T-helper 1 cell (primary cell): ENCODE data around the gene PCDH8.

Source experiments
- DNase-seq, 5 donors: peaks; one replicate each; pipeline ENCODE4 v3.0.0-alpha.2; 2012 to 2020
- total RNA-seq, 4 donors: gene quantifications; one replicate each; lab custom pipeline; 2026; lab: John Stamatoyannopoulos, UW

PCDH8 gene
- total RNA-seq: 0 reads per million in 4 donors

- DNase-seq: peak in 1 of 5 donors; percentile 21
Measured at GRCh38 chr13:52848455-52849195, at the start of gene PCDH8. PCDH8 (minus strand) TSS chr13:52848640; CDS start chr13:52848436, 204 bp downstream.

GRCh38 chr13:52896827-52897659, 48.6 kb upstream of the PCDH8 start:
- DNase-seq: no peak

GRCh38 chr13:52894413-52894812, 46.0 kb upstream of the PCDH8 start:
- no peak for DNase-seq

- no peak for DNase-seq
Measured at GRCh38 chr13:52892925-52893324, 44.5 kb upstream of the PCDH8 start.

GRCh38 chr13:52891706-52892105, 43.3 kb upstream of the PCDH8 start:
- DNase-seq: no peak

GRCh38 chr13:52887165-52887564, 38.7 kb upstream of the PCDH8 start:
- DNase-seq: no peak

GRCh38 chr13:52885141-52885540, 36.7 kb upstream of the PCDH8 start:
- no peak for DNase-seq

GRCh38 chr13:52884429-52885010, 36.1 kb upstream of the PCDH8 start:
- DNase-seq: no peak

- DNase-seq: no peak
Measured at GRCh38 chr13:52882785-52883184, 34.3 kb upstream of the PCDH8 start.

GRCh38 chr13:52879950-52880741, 31.7 kb upstream of the PCDH8 start:
- DNase-seq: no peak

GRCh38 chr13:52878831-52879230, 30.4 kb upstream of the PCDH8 start:
- DNase-seq: no peak

GRCh38 chr13:52870143-52870542, 21.7 kb upstream of the PCDH8 start:
- DNase-seq: no peak

GRCh38 chr13:52869621-52870020, 21.2 kb upstream of the PCDH8 start:
- DNase-seq: no peak

- no peak for DNase-seq
Measured at GRCh38 chr13:52869050-52869449, 20.6 kb upstream of the PCDH8 start.

GRCh38 chr13:52868190-52868589, 19.8 kb upstream of the PCDH8 start:
- DNase-seq: peak in 1 of 5 donors; percentile 76

- no peak for DNase-seq
Measured at GRCh38 chr13:52864941-52865340, 16.5 kb upstream of the PCDH8 start.

GRCh38 chr13:52862358-52863206, 14.1 kb upstream of the PCDH8 start:
- no peak for DNase-seq

- DNase-seq: no peak
Measured at GRCh38 chr13:52852444-52852843, 4.0 kb upstream of the PCDH8 start.

- DNase-seq: peak in 1 of 5 donors; percentile 67
Measured at GRCh38 chr13:52851137-52851962, 2.9 kb upstream of the PCDH8 start.

GRCh38 chr13:52850396-52851136, 2.1 kb upstream of the PCDH8 start:
- DNase-seq: peak in 1 of 5 donors; percentile 56
